Endothelial cell of umbilical vein (primary cell): ENCODE results near the gene SYN1.

Experiments used
- POLR2AphosphoS5 ChIP-seq: IDR thresholded peaks from 2 replicates; pipeline ENCODE4 v1.6.1; 2012; ENCODE audit warnings: low read depth, mild to moderate bottlenecking, control low read depth, low read length, moderate library complexity; ENCODE audit not compliant: insufficient read depth
- TF ChIP-seq, protein P1 (sequence below), 2 donors: IDR thresholded peaks; 1 replicate in 1 of 2; 2 replicates in 1 of 2; pipeline ENCODE4 v1.5.1; 2011; ENCODE audit warnings: low read length in 2 of 2, mild to moderate bottlenecking in 2 of 2, moderate library complexity in 2 of 2, control low read depth in 1 of 2, inconsistent platforms in 1 of 2, low read depth in 1 of 2; ENCODE audit not compliant: insufficient read depth in 1 of 2; ENCODE audit errors: extremely low read depth in 1 of 2

DNA sequence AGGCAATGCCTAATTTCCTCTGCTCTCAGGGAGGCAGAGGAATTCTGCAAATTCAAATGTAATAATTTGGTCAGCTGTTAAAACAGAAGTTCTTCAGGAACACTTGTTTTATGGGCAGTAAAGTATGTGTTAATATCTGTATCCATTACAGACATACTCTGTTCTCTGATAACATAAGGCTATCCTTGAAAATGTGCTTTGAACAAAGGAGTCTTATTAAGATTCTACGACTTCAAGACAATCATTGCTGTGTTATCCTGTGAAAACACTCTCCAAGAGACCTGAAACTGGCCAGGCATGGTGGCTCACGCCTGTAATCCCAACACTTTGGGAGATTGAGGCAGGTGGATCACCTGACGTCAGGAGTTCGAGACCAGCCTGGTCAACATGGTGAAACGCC, 12.0 kb upstream of the SYN1 start:
- no peak for TF ChIP-seq POLR2AphosphoS5
- TF ChIP-seq, protein P1, sequence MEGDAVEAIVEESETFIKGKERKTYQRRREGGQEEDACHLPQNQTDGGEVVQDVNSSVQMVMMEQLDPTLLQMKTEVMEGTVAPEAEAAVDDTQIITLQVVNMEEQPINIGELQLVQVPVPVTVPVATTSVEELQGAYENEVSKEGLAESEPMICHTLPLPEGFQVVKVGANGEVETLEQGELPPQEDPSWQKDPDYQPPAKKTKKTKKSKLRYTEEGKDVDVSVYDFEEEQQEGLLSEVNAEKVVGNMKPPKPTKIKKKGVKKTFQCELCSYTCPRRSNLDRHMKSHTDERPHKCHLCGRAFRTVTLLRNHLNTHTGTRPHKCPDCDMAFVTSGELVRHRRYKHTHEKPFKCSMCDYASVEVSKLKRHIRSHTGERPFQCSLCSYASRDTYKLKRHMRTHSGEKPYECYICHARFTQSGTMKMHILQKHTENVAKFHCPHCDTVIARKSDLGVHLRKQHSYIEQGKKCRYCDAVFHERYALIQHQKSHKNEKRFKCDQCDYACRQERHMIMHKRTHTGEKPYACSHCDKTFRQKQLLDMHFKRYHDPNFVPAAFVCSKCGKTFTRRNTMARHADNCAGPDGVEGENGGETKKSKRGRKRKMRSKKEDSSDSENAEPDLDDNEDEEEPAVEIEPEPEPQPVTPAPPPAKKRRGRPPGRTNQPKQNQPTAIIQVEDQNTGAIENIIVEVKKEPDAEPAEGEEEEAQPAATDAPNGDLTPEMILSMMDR (IDR thresholded peaks at IDR 0.05; ENCODE audit: extremely low read depth in 1 of 2, insufficient read depth in 1 of 2, low read depth in 1 of 2, low read length in 2 of 2), result no peak
